DMS 273 treated with DMSO at 0.1 percent for 48 hours (cell line): ENCODE data around the gene FGGY.

Source experiments
- DNase-seq: peaks from one replicate; lab custom pipeline; 2025; lab: John Stamatoyannopoulos, UW

The FGGY gene

GRCh38 chr1:59414406-59415133 is 117.7 kb downstream of the FGGY start:
- peak; percentile 40 for DNase-seq

- no peak for DNase-seq
These were observed 118.5 kb downstream of the FGGY start for GRCh38 chr1:59415286-59415850.

GRCh38 chr1:59415881-59416280 is 119.0 kb downstream of the FGGY start:
- no peak for DNase-seq

- no peak for DNase-seq
These were observed 120.5 kb downstream of the FGGY start for GRCh38 chr1:59417406-59417805.

DNA sequence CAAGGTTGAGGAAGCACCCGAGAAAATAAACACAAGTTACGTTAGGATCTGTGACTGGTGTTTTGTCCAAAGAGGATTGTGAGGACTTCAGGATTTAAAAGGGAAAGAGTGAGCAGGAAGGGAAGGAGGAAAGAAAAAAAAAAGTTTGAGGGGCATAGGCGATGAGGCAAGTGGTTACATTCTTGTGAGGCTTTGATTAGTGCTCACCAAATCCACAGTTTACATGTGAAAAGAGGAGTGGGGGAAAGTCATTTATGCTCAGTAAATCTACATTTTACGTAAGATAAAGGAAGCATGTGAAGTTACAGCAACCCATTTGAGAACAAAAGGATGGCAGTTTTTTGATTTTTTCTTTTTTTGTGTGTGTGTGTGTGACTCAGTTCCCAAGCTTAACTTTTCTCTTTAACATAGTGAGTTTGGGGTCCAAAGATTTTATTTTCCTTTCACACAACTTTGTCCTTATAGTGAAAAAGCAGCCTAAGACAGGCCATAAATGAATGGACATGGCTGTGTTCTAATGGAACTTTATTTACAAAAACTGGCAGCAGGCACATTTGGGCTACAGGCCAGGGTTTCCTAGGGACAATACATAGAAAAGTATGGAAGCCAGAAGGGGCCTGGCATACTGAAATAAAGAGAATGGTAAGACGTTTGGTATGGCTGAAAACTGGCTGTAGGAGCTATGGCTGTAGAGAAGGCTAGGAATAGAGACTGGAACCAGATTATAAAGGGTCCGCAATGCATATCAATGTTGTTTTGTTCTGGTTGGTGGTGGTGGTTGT is 121.7 kb downstream of the FGGY start:
- DNase-seq, result peak; percentile 63

DNA sequence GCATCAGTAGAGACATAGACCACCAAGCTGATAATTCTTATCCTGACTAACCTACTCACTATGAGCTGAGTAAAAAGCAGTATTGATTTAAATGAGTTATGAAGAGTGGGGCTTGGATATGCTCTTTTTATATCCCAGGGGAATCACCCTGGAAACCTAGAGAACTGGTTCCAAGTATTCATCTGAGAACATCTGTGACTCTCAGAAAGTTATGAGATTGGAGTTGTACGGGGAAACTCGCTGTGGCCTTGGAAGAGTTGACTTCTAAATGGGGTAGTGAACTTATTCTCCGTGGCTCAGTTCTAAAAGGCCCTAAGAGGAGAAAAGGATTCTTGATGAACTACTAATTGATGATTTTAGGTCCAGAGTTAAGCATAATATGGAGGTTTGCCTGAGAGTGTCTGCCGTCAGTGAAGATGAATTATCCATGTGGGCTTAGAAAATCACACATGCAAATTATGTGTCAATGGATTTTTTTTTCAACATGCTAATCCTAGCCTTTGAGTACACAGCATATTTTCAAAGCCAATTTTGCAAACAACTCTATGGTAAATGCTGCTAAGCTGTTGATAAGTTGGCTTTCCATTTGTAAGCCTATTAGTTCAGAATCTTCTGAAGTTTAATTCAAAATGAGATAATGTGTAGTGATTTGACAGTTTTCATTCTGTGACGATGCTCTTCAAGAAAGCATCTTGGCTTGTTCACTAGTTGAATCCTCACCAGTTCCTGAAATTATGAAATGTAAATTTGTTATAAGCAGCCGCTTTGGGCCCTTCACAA is 122.7 kb downstream of the FGGY start:
- peak; percentile 78 for DNase-seq

GRCh38 chr1:59421232-59421920 is 124.5 kb downstream of the FGGY start:
- DNase-seq, result no peak

DNA sequence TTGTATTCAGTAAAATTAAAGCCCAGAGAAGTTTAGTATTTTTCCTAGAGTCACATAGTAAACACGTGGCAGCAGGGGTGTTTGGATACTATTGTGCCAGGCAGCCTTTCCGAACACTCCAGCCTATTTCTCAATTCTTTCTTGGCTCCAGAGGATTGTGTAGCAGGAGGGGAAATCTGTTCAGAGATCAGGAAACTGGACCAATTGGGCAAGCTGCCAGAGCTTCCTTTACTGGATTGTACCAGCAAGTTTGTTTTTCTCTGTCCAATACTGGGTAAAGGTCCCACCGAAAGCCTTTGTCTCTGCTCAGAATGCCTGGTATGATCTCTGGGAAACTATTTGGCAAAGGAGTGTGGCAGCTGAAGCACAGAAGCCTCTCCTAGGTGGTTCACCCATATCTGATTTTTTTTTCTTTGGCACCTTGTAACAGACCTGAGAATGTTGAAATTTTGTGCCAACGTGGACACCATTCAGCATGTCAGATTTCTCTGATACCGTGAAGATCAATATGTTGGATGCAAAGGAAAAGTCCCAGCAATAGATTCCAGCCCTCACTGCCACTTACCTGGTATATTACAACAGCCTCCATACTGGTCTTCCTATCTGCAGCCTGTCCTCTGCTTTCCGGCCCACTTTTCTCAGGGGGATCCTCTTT is 126.2 kb downstream of the FGGY start:
- DNase-seq, result peak; percentile 71

- DNase-seq, result peak; percentile 92
These were observed 130.3 kb downstream of the FGGY start for GRCh38 chr1:59427155-59427554.

DNA sequence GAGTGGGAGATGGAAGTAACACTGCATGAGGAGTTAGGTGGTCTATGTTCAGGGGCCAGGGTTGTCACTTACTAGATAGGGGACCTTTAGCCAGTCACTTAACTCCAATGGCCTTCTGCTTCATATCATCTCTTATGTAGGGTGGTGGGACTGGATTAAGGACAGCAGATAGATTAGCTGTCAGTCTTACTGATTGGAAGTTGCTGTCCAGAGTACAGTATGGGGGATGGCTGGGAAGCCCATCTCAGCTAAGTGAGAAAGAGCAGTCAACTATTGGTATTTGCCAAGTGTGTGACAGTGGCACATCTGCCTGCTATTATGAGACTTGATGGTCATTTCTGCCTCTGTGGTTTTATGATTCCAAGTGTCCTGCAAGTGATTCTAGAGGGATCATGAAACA is 130.9 kb downstream of the FGGY start:
- no peak for DNase-seq

DNA sequence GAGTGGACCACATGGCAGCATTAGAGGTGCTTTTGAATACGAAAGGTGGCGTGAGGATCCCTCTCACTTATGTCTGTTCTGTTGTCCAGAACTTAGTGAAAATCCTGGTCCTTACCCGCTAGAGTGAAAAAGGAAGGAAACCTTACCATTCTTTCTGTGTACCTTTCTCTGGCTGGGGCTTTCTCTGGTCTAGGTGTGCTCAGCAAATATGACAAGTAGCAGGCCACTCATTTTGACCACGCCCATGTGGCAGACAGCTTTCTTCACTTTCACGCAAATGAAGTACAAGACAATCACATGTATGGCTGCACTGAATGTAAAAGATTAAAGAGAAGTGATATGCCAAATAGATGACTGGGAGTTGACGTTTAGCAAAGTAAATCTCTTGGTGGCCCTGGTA is 131.9 kb downstream of the FGGY start:
- DNase-seq, result no peak

GRCh38 chr1:59429656-59430055 is 132.8 kb downstream of the FGGY start:
- no peak for DNase-seq

DNA sequence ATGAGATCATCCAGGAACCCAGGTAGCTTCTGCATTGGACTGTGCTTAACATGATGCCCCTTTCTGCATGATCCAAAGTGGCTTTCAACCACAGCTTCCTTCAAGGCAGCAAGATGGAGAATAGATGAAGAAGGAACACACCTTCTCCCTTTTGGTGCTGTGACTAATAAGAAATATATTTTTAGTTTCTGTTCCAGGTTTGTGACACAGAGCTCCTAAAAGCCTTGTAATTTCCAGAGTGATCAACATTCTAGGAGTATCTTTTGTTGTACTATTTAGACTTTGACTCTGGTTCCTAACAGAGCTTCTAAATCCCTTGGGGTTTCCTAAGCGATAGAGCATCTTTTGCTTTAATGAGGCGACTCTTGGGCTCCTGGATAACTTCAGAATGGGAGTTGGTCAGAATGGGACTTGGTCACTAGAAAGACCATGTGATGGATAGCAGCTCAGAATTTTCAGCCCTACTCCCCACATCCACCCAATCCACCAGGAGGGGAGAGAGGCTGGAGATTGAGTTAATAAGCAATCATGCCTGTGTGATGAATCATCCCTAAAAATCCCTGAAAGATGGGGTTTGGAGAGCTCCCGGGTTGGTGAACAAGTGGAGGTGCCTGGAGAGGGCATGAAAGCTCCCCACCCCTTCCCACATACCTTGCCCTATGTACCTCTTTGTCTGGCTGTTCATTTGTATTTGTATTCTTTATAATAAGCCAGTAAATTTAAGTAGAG is 134.8 kb downstream of the FGGY start:
- no peak for DNase-seq

DNA sequence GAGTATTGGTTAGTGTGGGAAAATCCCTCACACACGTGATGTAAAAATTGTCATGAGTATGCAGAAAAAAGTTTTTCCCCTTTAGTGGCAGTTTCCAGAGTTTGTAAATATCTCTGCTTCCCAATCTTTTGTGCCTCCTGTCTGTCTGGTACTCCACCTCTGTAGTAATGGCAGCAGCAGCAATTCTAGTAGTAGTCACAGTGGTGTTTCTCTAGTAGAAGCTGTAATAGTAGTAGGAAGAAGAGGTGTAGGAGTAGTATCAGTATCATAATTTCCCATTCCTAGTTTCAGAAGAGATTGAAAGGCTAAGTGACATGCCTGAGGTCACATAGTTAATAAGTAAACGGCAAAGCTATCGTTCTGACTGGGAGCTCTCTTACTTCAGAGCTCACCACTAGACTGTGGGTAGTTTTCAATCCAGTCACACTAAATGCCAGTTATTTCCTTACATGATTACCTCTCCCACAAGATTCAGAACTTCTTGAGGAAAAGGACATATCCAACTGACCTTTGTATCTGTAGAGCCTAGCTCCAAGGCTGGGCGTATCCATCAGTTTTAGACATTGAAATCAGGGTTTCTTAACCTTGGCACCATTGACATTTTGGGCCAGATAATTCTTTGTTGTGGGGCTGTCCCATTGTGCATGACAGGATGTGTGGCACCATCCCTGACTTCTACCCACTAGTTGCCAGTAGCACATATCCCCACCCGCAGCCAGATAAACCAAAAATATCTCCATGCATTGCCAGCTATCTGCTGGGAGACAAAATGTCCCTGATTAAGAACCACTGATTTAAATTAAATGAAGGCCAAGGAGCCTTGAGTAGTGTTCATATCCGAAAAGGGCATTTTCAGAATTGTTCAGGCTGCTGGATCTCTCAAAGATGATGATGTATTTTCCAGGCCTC is 135.9 kb downstream of the FGGY start:
- DNase-seq, result no peak

DNA sequence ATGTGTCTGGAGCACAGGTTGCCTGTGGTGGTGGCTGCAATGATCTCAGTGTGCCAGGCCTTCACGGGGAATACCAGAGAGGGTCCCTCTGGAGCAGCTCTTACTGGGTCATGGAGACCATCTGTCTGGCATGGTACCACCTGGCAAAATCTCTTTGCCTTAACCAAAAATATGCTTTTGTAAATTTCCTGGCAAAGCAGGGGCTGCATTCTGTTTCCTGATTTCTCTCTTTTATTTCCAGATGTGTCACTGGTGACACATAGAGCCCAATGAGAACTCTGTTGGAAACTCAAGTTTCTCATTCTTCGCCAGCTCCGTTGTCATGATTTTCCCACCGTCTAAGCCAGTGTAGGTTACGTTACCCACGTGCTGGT is 136.5 kb downstream of the FGGY start:
- DNase-seq, result no peak

DNA sequence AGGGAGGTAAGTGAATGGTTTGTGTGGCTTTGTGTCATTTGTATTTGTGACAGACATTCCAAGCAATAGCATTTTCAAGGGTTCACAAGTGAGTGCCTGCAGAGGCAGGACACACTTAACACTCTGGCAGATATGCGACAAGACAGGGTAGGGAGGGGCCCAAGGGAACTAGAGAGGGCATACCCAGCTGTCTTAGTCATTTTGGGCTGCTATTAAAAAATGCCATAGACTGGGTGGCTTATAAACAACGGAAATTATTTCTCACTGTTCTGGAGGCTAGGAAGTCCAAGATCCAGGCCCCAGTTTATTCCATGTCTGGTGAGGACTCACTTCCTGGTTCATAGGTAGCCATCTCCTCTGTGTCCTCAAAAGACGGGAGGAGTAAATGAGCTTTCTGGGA is 137.4 kb downstream of the FGGY start:
- no peak for DNase-seq

DNA sequence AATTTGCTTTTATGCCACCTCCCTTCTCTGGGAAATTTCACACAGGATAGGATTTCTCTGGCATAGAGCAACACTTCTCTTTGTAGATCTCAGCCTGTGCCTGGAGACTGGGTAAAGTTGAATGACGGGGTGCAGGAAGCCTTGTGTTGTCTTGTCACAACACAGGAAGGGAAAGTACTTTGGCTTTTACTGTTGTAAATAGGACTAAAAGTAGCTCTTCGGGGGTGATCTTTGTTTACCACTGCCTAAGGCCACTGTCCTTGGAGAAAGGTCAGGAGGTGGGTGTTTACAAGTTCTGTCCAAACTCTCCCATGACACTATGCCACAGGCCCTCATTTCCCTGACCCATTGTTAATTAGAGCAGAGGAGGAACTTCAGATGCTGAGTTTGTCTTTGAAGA is 139.7 kb downstream of the FGGY start:
- no peak for DNase-seq

GRCh38 chr1:59438058-59438560 is 141.2 kb downstream of the FGGY start:
- no peak for DNase-seq

DNA sequence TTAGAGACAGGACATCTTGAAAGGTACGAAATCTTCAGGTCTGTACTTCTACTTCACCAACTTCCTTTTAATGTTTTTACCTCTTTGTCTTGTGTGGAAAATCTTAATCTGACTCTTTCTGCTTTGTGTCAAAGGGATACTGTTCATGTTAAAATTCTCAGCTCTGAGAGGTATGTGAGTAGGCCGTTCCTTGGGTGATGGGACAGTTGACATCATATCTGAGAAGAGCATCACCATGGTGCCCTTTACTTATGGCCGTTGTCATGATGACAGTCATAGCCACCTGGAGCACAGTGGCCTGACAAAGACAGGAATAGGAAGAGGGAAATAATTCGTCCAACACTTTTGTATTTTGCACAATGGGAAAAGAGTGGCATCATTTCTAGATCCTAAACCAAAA is 145.6 kb downstream of the FGGY start:
- DNase-seq, result no peak
